Chondrocyte (in vitro differentiated cells): Measurements from ENCODE around the gene KRTAP29-1. TPM values are rescaled to one million over a fixed set of nuclear protein-coding genes. Genes with fewer than 3 reads are reported as not detected.

Source experiments
- DNase-seq: peaks from one replicate; pipeline ENCODE4 v3.0.0; 2021; ENCODE audit warnings: mixed read lengths, low spot score
- H3K27ac Mint-ChIP-seq: one replicate; pipeline ENCODE4 v1.8.0; 2021; ENCODE audit warnings: mild to moderate bottlenecking, moderate library complexity, mixed read lengths; ENCODE audit not compliant: unreplicated experiment
- H3K27me3 Mint-ChIP-seq: 2 replicates; pipeline ENCODE4 v1.8.0; 2021; ENCODE audit warnings: low read depth, mixed read lengths
- H3K36me3 Mint-ChIP-seq: 2 replicates; pipeline ENCODE4 v1.8.0; 2021; ENCODE audit warnings: low read depth, mixed read lengths
- H3K4me1 Mint-ChIP-seq: 2 replicates; pipeline ENCODE4 v1.8.0; 2021; ENCODE audit warnings: low read depth, mild to moderate bottlenecking, mixed read lengths
- H3K4me3 Mint-ChIP-seq: one replicate; pipeline ENCODE4 v1.8.0; 2021; ENCODE audit warnings: mild to moderate bottlenecking, moderate library complexity, mixed read lengths; ENCODE audit not compliant: unreplicated experiment
- H3K9me3 Mint-ChIP-seq: 2 replicates; pipeline ENCODE4 v1.8.0; 2021; ENCODE audit warnings: low read depth, mixed read lengths
- total RNA-seq: library from RNA; stranded (reverse); gene quantifications from 3 replicates; pipeline ENCODE4 v1.2.1, GENCODE V29; 2021
- TF ChIP-seq, protein P1 (sequence below): fragments of 200-600 bp; sonication (generic); IDR thresholded peaks from 2 replicates; pipeline ENCODE4 v1.5.0; 2021; ENCODE audit warnings: antibody characterized with exemption, mild to moderate bottlenecking, moderate library complexity

KRTAP29-1 gene
- total RNA-seq, 1 donor from 2014 or later, result not detected

DNA sequence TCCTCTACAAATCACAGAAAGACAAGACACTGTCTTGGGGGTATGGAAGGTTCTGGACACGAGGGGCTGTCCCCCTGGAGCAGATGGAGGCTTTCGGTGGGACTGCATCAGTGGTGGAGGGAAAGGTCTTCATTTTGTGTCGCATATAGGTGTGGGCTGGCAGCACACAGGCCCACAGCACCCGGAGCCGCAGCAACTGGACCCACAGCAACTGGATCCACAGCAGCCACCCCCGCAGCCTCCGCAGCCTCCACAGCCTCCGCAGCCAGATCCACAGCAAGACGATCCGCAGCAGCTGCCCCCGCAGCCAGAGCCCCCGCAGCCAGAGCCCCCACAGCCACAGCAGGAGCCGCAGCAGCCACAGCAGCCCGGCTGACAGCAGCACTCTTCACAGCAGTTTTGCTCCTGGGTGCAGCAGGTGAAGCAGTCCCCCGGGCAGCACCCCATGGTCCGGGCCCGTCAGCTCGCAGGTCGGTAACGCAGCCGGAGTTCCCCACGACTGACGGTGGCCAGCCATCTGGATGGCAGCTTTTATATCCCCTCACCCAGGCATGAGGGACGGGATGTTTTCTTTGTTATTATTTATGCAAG lies 12.6 kb upstream of the KRTAP29-1 start, which contains the start of gene KRTAP17-1:
KRTAP17-1 (minus strand) TSS at position 507 of the 591 bp plus-strand sequence; CDS start at position 447, 60 bp downstream.
- Mint-ChIP-seq H3K4me1 (no peaks in the 10 kb centered on the region), H3K27me3 (peaks cover 12% of the 10 kb centered on the region), H3K4me3 (no peak within 1 kb of the TSS), H3K36me3 (peaks cover 3% of the 10 kb centered on the region), H3K9me3 (peaks cover 12% of the 10 kb centered on the region), H3K27ac (no peak within 1 kb of the TSS)
- DNase-seq, result no peak
- TF ChIP-seq, protein P1, sequence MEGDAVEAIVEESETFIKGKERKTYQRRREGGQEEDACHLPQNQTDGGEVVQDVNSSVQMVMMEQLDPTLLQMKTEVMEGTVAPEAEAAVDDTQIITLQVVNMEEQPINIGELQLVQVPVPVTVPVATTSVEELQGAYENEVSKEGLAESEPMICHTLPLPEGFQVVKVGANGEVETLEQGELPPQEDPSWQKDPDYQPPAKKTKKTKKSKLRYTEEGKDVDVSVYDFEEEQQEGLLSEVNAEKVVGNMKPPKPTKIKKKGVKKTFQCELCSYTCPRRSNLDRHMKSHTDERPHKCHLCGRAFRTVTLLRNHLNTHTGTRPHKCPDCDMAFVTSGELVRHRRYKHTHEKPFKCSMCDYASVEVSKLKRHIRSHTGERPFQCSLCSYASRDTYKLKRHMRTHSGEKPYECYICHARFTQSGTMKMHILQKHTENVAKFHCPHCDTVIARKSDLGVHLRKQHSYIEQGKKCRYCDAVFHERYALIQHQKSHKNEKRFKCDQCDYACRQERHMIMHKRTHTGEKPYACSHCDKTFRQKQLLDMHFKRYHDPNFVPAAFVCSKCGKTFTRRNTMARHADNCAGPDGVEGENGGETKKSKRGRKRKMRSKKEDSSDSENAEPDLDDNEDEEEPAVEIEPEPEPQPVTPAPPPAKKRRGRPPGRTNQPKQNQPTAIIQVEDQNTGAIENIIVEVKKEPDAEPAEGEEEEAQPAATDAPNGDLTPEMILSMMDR, result no peak

DNA sequence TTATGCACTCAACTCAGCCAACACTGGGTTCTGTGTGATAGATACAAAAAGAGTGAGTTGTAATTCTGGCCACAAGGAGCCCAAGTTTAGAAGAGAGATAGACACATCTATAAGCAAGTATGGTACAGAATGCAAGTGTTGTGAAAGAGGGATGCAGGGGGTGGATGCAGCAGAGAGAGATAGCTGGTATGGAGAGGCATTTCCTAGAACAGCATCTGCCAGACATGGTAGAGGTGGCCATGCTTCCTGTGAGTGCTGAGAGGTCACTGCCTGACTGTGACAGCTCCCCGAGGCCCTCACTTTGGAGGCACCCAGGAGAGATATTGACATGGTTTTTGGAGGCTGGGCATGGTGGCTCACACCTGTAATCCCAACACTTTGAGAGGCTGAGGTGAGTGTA lies 8.5 kb upstream of the KRTAP29-1 start:
- peaks cover 17% of the 10 kb centered on the region for H3K4me1 Mint-ChIP-seq
- no peaks in the 10 kb centered on the region for H3K36me3 Mint-ChIP-seq
- TF ChIP-seq, protein P1, result no peak
- peaks cover 12% of the 10 kb centered on the region for H3K27me3 Mint-ChIP-seq
- DNase-seq, result no peak
- no peak overlapping the region for H3K27ac Mint-ChIP-seq
- no peak overlapping the region for H3K4me3 Mint-ChIP-seq
- H3K9me3 Mint-ChIP-seq, result no peaks in the 10 kb centered on the region

DNA sequence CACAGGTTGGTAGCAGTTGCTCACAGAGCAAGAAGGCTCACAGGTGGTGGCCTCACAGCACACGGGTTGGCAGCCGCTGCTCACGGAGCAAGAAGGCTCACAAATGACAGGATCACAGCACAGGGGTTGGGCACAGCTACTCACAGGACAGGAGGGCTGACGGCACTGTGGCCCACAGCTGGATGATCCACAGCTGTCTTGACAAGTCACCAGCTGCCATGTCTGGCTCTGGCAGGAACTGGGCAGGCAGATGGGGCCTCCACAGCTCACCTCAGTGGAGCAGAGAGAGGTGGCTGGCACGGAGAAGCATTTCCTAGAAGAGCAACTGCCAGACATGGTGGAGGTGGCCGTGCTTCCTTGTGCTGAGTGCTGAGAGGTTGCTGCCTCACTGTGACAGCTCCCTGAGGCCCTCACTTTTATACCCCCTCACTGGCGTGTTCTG lies 6.3 kb upstream of the KRTAP29-1 start, which contains the start of gene KRTAP16-1:
KRTAP16-1 (minus strand) TSS at position 392 of the 442 bp plus-strand sequence; CDS start at position 336, 56 bp downstream.
- no peak for DNase-seq
- peaks cover 5% of the 10 kb centered on the region for H3K27me3 Mint-ChIP-seq
- no peaks in the 10 kb centered on the region for H3K9me3 Mint-ChIP-seq
- H3K4me1 Mint-ChIP-seq, result peaks cover 17% of the 10 kb centered on the region
- no peak within 1 kb of the TSS for H3K4me3 Mint-ChIP-seq
- H3K27ac Mint-ChIP-seq, result no peak within 1 kb of the TSS
- no peaks in the 10 kb centered on the region for H3K36me3 Mint-ChIP-seq
- TF ChIP-seq, protein P1, result no peak

DNA sequence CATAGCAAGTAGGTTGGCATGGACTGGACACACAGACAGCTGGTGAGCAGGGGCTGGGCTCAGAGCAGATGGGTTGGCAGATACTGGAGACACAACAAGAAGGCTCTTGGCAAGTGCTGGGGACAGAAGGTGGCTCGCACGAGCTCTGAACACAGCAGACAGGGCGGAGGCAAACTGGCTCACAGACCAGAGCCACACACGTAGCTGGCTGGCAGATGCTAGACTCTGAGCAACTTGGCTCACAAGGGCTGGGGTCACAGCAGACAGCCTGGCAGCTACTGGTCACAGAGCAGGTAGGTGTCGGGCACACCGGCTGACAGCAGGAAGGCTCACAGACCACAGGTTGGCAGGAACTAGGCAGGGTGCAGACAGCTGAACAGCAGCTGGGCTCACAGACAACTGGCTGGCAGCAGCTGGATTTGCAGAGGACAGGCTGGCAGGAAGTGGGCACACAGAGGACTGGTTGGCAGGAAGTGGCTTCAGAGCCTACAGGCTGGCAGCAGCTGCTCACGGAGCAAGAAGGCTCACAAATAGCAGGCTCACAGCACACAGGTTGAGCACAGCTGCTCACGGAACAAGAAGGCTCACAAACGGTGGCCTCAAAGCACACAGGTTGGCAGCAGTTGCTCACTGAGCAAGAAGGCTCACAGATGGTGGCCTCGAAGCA lies 5.7 kb upstream of the KRTAP29-1 start:
- TF ChIP-seq, protein P1, result no peak

DNA sequence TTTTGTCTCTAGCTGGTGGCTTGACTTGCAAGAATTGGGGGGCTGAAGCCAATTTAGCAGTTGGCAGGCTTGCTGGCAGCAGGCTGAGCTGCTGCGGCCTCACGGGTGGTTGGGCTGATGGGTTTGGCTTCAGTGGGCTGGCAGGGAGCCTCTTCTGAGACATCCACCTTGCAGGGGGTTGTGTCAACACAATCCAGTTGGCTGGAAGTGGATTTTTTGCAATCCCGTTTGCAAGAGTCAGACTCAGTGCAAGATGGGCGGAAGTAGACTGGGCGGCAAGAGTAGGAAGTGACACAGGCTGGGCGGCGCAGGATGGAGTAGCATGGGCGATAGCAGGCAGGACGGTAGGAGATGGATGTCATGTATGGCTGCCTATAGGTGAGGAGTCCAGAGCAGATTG lies 5.0 kb upstream of the KRTAP29-1 start:
- Mint-ChIP-seq H3K27me3 (peaks cover 4% of the 10 kb centered on the region), H3K27ac (no peak overlapping the region), H3K4me3 (no peak overlapping the region), H3K36me3 (no peaks in the 10 kb centered on the region), H3K4me1 (peaks cover 17% of the 10 kb centered on the region), H3K9me3 (no peaks in the 10 kb centered on the region)
- DNase-seq, result no peak
- TF ChIP-seq, protein P1, result no peak

More for the DNA sequence above, 5.7 kb upstream of the KRTAP29-1 start:
- H3K9me3 Mint-ChIP-seq, result no peaks in the 10 kb centered on the region
- no peaks in the 10 kb centered on the region for H3K36me3 Mint-ChIP-seq
- H3K4me1 Mint-ChIP-seq, result peaks cover 17% of the 10 kb centered on the region
- H3K4me3 Mint-ChIP-seq, result no peak overlapping the region
- peaks cover 4% of the 10 kb centered on the region for H3K27me3 Mint-ChIP-seq
- no peak overlapping the region for H3K27ac Mint-ChIP-seq
- no peak for DNase-seq
